Left lobe of liver (tissue), 2 donors: Measurements from ENCODE around the gene BCL2. TPM values are rescaled to one million over a fixed set of nuclear protein-coding genes. Genes with fewer than 3 reads are reported as not detected.

ENCODE experiments used
- ATAC-seq: fragments of 200-7000 bp; cut with Tn5 transposase; one replicate; pipeline ENCODE4 v1.9.1; 2020; ENCODE audit warnings: mild to moderate bottlenecking, moderate library complexity
- DNase-seq: peaks from one replicate; pipeline ENCODE4 v3.0.0-alpha.2; 2020; ENCODE audit warnings: low spot score
- total RNA-seq: library from RNA; stranded (reverse); gene quantifications from one replicate; pipeline ENCODE4 v1.2.1, GENCODE V29; 2021
- donor health status: DM: no; HTN: no; CAD: no; lungs with moderate emphysema.
- donor health status: DM: no; HTN: yes; CAD: no.

Gene BCL2
- total RNA-seq, 1 donor from 2014 or later = 1.0 TPM

- DNase-seq = no peak
- ATAC-seq = no peak
These were observed 157.1 kb downstream of the BCL2 start for GRCh38 chr18:63162271-63163014.

DNA sequence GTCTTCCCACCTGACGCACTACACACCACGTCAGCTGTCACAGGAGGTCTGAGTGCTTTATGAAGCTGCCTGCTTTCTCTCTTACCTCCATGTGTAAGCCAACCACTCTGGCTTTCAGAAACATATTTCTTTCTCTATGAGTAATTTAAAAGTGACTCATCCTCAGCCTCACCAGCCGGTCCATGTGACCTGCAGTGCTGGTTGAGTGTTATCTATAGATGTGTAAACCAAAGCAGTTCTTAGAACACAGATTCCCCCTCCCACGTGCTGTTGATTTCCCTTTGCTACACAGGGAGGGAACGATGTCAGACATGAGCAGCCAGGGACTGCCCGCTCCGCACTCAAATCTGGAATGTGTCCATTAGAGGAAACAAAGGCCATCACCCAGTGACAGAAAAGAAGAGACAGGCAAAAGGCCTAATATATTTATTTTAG is 157.8 kb downstream of the BCL2 start:
- DNase-seq (no peak), ATAC-seq (peak; percentile 43)

- ATAC-seq = no peak
- DNase-seq = no peak
These were observed 158.4 kb downstream of the BCL2 start for GRCh38 chr18:63161032-63161760.

DNA sequence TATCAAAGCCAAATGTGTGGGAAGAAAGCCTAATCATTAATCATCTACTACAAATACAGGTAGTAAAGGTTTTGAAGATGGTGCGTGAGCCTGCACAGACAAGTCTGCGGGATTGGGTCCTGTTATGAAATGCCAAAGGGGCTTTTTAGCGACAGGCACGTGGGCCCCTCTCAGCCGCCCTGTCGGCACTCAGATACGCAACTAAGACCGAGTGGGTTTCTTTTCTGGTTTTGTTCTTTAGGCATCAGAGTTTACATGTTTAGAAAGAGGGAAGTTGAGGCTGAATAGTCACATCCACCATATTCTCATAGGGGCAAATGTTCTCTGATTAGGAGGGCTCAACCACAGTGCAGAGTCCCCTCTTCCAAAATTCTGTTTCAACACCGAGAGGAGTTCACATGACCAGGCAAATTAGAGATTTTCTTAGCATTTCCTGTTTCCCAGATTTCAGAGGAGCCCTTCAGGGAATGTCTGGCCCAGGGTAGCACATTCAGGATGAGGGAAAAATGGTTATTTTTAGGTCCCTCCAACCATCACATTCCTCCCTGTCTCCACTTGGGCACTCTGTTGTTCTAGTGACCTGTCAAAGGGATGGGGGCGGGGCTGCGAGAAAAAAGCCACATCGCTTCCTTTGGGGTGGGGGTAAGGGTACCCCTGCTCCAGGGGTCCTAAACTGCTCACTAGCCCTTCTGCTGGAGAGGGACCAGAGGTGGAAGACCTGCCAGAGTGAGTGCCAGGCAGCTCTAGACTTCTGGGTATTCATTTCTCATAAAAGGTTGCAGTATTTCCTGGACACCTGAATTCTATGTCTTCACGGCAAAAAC is 159.2 kb downstream of the BCL2 start:
- DNase-seq = no peak

GRCh38 chr18:63159590-63159989 is 160.0 kb downstream of the BCL2 start:
- ATAC-seq (no peak), DNase-seq (no peak)

More for the DNA sequence above, 159.2 kb downstream of the BCL2 start:
- no peak for ATAC-seq

- DNase-seq = no peak
- ATAC-seq = no peak
These were observed 160.8 kb downstream of the BCL2 start for GRCh38 chr18:63158676-63159291.

DNA sequence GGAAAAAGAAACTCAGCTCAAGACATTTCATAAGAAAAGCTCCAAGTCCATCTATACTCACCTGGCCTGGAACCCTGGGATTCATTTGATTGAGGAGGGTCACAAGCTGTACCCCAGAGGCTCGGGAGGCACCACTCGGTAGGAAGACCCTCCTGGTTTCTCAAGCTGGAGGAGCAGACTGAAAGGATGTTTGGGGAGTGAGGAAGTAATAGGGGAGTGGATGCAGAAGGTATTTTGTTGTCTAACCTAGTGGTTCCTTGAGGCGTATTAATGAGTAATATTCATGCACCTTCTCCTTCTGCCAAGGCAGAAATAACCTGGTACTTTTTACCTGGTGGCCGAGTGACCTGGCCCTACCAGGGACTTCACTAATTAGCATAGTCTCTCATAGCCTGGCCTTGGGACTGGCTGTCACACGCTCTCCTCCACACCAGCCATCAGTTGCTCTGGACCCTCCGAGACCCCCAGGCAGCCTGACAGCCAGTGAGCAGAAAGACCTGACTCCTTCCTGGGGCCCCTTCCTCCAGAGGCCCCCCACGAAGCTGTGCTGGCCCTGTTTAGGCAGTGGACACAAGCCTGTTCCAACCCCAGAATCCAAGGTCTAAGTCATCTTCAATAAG is 161.4 kb downstream of the BCL2 start:
- no peak for ATAC-seq
- DNase-seq = no peak

GRCh38 chr18:63157293-63158011 is 162.1 kb downstream of the BCL2 start:
- DNase-seq (no peak), ATAC-seq (no peak)

GRCh38 chr18:63155910-63156773 is 163.4 kb downstream of the BCL2 start:
- ATAC-seq (no peak), DNase-seq (no peak)

GRCh38 chr18:63155169-63155852 is 164.3 kb downstream of the BCL2 start:
- DNase-seq (peak; percentile 82), ATAC-seq (peak; percentile 98)

DNA sequence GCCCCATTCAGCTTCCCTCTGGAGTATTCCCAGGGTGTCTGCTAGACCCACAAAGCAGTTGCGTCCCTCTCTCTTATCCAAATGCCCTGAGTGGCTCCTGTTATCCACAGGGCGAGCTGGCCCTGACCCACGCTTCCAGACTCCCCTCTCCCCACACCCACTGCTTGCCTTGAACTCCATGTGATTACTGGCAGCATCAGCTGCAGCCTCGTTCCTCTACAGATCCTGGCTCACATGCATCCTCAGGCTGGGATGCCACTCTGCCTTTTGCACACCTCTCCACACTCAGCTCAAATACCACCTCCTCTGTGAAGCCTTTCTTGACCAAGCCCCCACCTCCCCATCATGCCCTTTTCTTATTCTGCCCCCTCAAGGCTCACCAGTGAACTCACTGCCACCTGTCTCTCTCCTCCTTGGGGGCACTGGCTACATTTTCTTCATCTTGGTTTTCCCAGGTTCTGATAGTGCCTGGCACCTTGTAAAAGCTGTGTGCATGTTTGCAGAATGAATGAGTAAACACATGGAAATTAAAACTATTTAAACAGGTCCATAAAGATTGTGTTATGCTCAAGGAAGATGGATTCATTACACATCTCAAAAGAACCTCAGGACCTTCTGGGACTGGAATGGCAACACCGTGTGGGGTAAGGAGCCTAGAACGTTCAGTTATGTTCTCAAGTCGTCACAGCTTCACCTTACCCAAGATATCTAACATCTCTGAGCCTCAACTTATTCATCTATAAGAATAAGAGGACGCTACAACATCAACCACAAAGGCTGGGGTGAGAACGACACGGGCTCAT is 165.0 kb downstream of the BCL2 start:
- no peak for DNase-seq

DNA sequence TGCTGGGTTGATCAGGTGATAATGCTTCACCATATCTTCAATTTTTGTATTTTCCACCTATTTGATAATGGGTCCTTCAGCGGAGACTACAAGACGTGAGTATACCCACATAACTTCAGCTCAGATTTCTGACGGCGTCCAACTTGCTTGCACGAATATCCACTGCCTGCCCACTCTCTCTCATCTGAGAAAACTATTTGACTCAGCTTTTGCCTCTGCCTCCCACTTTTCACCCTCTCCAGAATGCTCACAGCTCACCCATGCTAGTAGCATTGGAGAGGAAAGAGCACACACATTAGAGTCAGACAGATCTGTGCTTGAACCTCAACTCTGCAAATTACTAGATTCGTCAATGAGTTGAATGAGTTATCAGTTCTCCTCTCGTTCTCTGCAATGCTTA is 166.8 kb downstream of the BCL2 start:
- no peak for ATAC-seq

More for the DNA sequence above, 165.0 kb downstream of the BCL2 start:
- ATAC-seq = no peak

GRCh38 chr18:63152096-63152495 is 167.5 kb downstream of the BCL2 start:
- ATAC-seq = no peak
- DNase-seq = no peak

More for the DNA sequence above, 166.8 kb downstream of the BCL2 start:
- DNase-seq = no peak

DNA sequence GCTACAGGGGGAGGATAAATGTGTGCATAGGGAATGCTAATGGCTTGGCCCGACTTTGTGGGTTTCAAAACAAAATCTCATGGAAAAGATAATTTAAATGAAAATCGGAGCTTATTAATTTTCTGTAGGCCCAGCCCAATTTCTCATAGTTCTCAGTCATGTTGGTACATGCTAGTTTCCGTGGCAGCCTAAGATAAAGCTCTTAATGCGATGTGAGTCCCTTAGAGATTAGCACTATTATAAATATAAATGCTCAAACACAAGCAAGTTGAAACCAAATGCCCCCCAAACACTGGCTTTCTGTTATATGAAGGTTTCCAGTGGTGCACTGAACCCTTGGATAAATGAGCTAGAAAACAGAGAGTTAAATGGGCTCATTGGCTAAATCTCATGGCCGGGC is 168.0 kb downstream of the BCL2 start:
- no peak for ATAC-seq
- no peak for DNase-seq

GRCh38 chr18:63150942-63151421 is 168.6 kb downstream of the BCL2 start:
- DNase-seq (no peak), ATAC-seq (no peak)

DNA sequence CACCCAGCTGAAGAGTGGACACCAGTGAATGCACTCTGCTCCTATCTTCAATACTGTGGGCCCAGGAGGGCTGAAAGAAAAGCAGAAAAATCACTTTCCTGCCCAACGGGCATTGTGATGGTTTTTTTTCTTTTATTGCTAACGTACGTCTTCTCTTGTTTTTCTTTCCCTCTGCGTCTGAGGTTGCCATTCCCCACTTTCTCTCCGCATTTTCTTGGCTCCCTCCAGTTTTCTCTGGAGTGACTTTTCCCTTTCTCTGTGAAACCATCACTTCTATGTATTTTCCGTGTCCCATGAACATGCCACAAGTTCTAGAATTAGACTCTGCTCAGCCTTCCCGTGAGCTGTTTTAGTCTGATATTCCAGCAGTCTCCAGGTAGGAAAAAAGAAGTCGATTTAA is 169.2 kb downstream of the BCL2 start:
- no peak for DNase-seq
- no peak for ATAC-seq

GRCh38 chr18:63149302-63149587 is 170.3 kb downstream of the BCL2 start:
- ATAC-seq (peak; percentile 45), DNase-seq (no peak)
